HG03103 (cell line): ENCODE data around the gene GATAD2A.

Experiments
- ATAC-seq: cut with Tn5 transposase; IDR thresholded peaks from one replicate; pipeline ENCODE4 v1.9.1; 2021; ENCODE audit warnings: low read depth; ENCODE audit not compliant: unreplicated experiment

Gene GATAD2A

DNA sequence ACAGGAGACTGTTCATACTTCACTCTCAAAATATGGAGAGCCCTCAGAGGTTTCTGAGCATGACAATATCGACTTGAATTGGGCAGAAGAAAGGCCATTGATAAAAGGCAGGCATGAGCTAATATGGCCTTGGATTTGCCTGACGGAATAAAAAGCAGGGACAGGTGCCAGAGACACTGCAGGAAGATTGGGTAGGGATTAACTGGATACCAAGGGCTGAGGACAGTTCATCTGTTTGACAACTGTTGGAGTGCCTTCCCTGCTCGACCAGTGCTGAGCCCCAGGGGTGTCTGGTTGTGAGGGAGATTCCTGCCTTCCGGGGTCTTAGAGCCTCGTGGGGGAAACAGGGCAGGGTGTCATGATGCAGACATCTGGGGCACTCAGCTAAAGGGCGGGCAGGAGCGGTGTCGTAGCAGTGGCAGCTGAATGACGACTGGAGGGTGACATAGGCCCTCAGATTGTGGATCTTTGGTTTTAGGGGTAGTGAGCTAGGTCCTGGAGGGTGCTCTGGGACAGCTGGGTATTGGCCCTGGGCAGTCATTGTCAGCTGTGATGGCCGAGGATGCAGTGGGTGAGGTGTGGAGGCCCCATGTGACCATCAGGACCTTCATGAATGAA lies 12.3 kb downstream of the GATAD2A start:
- ATAC-seq = no peak

DNA sequence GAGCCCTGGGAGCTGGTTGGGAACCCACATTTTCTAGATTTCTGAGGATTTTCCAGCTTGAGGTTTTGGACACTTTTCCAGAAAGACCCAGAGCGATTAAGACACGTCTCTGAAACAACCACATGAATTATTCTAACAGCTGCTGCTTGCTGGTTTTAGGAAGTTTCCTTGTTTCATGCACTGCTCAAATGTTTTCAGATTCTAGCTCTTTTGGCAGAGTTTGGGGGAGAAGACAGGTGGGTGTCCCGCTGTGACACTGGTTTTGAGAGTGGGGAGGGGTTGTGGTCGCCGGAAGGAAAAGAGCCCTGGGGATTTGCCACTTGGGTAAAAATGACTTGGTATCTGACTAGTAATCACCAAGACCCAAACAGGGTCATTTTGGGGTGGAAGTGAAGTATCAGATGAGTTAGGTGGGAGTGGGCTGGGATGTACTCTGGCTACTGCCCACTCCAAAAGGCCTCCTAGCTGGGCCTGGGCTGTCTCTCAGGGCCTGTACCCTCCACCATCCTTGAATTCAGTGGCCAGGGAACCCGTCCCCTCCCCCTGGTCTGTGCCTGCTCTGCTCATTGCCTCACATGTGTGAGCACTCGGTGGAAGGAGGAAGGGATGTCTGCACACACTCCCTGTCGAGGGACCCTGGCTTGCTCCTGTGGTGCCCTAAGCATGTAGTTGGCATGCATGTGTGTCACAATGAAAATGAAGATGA lies 13.2 kb downstream of the GATAD2A start:
- ATAC-seq = no peak

DNA sequence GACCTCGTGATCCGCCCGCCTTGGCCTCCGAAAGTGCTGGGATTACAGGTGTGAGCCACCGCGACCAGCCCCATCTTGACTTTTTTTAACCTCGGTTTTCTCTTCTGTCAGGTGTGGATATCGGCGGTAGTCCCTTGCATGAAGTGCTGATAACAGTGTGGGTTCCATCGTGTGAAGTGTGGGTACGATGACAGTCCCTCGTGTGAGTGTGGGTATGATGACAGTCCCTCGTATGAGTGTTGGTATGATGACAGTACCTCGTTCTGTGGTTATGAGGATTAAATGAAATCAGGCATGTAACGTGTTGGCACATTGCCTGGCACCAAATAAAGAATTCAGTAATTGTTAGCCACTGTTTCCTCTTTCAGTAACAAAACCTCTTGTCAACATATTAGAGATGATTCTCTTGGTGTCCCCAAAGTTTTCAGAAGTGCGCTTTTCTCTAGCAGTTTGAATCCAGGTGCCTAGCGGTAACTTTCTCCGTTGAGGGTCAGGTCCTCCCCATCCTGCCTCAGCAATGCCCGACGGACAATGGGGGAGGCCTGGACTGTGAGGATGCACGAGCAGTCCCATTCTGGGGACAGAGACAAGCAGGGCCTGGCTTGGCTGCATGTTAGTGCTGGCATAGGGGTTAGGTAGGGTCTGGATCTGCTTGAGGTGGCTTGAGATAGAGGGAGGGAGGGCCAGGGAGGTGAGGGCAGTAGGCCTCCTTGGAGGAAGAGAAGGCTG lies 15.3 kb downstream of the GATAD2A start:
- ATAC-seq = no peak

DNA sequence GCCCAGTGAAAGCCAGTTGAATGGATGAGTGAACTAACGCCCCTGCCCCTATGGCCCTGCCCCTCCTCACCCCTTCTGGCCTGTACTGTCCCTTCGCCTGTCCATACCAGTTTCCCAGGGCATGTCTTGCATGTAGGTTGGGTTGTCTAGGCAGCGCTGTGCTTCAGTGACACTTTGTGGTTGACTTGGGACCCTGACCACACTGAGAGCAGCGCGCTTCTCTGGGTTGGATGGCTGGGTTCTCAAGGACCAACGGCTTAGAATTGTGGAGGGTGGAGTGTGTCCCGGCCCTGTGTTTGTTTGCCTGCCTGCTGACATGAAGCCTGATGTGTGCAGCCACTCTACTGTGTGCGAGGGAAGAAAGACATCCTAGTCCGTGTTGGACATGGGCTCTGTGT lies 15.8 kb downstream of the GATAD2A start:
- ATAC-seq = no peak

DNA sequence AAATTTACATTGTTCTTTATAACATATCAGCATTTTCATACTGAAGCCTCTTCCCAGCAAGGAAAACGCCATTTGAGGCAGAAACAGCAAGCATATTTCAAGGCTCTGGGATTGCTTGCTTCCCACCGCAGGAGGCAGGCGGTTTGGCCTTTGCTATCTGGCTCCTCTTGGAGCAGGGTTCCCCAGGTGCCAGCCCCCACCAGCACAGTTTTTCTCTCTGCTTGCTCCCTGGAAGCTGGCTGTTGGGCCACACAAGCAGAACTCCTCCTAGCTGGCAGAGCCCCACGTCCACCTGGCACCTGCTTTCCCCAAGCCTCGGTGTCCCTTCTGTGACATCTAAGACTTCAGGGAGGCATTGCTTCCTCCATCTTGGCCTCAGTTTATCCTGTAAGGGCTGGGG lies 16.7 kb downstream of the GATAD2A start:
- no peak for ATAC-seq

DNA sequence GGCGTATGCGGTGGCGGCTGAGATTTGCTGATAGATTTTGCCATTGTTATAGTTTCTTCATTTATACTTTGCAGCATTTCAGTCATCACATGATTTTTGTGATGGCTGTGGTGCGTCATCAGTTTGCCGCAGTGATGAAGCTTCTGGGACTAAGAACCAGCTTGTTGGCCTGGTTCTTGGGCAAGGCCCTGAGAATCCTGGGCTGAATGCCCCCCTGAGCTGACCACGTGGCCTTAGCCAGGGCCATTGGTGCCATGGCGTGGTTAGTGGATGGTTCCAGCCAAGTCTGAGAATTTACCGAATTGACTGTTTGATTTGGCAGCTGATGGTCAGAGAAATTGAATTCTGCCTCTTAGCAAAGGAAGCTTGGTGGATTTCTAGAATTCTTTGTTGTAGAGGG lies 17.8 kb downstream of the GATAD2A start:
- ATAC-seq = no peak

DNA sequence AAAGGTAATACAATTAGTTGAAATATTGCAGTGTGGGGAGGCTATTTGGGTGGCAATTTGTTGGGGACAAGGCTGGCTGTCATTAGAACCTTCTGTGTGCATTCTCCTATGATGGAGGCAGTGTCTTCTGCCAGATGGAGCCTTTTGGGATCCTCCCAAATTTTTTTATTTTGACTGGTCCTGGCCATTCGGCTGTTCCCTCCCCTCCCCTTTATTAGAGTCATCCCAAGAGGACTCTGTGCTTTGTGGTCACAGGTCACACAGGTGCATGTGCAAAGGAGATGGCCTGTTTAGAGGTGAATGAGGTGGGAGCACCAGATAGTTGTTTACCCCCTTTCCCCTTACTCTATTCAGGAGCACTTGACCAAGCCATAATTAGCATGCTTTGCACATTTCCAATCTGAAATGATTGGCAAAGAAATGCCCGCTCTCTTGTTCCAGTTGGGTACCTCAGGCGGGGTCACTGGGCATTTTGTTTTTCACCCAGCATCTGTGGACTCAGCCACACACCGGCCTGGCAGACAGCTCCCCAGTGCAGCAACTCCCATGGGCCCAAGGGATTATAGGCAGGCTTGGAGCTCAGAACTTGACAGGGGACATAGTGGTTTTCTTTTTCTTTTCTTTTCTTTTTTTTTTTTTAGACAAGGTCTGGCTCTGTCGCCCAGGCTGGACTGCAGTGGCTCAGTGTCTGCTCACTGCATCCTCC lies 19.8 kb downstream of the GATAD2A start:
- ATAC-seq = no peak

DNA sequence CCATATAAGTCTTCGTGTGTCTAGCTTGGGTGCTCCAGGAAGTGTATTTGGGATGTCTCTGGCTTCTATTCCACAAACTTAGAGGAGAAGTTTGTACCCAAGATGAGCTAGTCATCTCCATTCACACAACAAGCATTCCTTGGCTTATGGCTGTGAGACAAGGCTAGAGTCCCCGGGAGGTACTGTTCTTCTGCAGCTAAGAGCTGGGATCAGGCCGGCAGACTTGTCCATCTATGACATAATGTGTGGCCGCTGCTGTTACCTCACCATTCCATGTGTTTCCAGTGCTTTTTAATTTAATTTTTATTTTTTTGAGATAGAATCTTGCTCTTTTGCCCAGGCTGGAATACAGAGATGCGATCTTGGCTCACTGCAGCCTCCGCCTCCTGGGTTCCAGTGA lies 20.7 kb downstream of the GATAD2A start:
- ATAC-seq = no peak

DNA sequence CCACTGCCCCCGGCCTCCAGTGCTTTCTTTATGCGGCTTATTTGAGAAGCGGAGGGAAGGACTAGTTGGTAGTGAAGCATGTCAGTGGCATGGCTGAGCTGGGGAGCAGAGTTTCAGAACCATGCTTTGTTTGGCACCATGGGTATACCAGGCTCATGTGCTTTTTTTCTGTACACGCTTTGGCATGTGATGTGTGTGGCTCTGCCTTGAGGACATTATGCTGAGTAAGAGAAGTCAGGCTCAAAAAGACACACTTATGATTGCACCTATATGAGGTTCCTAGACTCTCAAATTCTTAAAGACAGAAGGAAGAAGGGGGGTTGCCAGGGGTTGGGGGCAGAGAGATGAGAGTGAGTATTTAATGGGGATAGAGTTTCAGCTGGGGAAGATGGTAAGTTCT lies 21.3 kb downstream of the GATAD2A start:
- no peak for ATAC-seq

DNA sequence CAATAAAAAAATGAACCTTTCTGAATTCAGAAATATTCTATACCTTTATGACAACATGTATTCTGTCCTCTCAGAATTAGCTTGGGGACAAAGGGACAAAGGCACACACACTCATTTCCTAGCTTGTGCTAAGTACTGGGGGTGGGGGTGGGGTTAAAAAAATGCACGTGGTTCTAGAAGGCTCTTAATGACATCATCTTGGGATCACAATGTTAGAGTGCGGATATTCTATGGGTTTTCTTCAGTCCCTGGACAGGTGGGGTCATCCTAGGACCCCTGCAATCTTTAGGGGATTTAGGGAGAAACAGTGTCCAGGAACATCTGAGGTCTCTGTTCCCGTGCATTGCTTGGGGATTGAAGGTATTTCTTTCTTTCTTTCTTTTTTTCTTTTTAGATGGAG lies 21.8 kb downstream of the GATAD2A start:
- ATAC-seq = no peak

DNA sequence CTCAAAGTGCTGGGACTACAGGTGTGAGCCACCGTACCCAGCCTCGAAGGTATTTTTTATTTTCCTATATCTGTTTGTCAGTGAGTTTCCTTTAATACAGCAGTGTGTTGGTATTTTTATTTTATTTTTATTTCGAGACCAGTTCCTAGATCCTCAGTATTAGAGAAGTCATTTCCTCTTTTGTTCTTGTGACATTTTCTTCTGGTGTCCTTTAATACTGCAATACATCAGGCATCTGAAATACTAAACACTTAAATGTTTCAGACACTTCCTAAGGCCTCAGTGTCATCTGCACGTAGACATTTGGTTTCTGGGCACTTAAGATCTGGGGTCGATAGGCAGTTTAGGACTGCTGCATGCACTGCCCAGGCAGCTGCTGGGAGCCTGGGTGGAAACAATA lies 22.5 kb downstream of the GATAD2A start:
- ATAC-seq = no peak

DNA sequence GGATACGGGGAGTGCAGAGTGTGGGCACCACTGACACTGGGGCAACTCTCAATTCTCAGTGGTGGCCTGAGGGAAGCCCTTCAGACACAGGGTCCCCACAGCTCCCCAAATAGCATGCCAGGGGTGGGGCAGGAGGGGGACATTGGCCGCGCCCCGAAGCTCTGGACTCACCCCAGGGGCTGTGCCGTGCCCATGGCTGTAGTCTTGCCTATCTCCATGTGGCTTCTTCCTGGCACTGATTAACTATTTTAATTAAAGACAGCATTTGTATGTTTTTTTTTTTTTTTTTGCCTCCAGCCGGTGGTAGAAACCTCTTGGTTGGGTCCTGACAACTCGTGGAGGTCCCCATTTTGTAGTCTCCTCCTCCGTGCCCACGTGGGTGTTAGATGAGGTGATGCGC lies 23.3 kb downstream of the GATAD2A start:
- no peak for ATAC-seq

DNA sequence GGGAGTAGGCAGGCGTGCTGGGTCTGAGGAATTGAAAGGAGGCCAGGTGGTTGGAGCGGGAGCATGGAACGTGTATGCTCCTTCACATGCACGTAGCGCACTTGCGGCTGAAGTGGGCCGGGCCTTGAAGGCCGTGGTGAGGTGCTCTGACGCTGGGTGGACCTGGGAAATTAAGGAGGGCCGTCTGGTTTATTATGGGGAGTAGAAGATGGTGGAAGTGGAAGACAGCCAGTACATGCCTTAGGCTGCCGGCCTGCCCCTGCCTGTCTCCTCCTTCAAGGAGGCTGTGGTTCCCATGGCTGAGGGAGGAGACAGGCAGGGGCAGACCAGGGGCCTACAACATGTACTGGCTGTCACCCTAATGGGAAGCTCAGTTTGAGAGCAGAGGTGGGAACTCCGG lies 23.9 kb downstream of the GATAD2A start:
- no peak for ATAC-seq

DNA sequence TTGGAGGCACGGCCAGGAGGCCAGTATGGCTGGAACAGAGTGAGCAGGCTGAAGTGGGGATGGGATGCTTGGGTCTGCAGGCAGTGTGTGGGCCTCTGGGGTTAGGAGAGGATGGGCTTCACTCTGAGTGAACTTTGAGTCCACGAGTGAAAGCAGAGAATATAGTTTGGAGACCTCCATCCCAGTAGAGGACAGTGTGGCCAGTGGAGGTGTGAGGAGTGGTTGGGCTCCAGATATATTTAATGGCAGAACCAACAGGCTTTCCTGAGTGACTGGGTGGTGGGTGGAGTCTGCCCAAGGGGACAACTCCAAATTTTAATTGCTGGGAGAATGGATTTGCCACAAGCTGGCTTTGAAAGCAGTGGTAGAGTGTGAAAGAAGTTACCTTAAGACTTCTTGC lies 27.3 kb downstream of the GATAD2A start:
- no peak for ATAC-seq

DNA sequence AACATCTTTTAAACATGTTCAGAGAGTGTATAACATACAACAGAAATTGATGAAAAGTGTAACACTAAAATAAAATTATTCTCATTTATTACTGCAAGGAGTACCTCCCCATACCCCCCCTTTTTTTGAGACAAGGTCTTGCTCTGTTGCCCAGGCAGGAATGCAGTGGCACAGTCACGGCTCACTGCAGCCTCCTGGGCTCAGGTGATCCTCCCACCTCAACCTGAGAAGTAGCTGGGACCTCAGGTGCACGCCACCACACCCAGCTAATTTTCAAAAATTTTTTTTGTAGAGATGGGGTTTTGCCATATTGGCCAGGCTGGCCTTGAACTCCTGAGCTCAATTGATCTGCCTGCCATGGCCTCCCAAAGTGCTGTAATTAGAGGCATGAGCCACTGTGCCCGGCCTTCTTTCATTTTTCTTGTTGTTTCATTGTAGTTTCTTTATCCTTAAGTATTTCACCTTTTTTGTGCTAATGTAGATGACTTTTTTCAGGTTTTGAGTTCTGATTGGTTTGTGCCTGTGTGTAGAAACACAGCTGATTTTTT lies 28.3 kb downstream of the GATAD2A start:
- no peak for ATAC-seq

DNA sequence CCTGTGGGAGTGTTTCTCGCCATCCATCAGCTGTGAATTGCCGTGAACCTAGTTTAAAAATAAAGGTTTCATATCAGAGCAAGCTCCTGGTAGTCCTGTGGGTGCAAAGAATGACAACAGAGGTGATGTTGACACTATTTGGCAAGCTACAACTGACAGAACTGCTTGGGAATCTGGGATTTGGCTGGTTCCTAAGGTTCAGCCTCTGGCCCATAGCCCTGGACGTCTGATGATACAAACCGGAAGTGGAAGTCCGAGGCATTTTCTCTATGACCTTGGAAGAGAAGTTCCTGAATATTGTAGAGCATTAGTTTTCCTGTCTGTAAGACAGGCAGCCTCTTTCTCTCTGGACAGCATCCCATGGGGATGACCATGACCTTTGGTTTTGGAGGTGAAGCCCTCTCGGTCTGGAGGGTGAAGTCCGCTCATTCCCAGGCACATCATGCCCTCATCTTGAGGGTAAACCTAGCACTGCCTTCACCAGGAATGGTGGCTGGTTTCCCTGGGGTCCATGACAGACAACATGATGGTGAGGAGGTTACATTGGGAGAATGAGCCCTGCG lies 29.1 kb downstream of the GATAD2A start:
- no peak for ATAC-seq

DNA sequence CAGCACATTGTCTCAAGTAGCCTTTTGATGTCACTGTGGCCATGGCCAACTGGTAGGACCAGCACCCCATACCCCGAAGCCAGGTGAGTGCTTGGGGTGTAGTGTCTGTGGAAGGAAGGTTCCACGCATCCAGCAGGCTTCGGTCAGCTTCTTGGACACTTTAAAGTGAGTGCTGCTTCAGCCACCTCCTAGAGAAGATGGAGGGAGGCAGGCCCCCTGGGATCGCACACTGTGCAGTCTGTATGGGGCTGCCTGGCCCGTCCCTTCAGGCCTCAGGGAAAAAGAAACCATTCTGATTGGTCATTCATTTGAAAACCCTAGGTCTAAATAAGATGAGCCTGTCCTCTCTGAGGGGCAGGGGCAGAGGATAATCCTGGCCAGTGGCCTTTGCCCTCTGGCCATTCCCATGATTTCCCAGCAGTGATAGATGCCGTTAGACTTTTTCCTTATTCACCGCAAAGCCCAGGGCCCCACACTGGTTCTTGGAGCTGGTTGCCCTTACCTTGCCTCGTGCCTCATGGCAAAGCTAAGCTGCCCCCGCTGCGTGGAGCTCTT lies 30.7 kb downstream of the GATAD2A start:
- ATAC-seq = no peak

DNA sequence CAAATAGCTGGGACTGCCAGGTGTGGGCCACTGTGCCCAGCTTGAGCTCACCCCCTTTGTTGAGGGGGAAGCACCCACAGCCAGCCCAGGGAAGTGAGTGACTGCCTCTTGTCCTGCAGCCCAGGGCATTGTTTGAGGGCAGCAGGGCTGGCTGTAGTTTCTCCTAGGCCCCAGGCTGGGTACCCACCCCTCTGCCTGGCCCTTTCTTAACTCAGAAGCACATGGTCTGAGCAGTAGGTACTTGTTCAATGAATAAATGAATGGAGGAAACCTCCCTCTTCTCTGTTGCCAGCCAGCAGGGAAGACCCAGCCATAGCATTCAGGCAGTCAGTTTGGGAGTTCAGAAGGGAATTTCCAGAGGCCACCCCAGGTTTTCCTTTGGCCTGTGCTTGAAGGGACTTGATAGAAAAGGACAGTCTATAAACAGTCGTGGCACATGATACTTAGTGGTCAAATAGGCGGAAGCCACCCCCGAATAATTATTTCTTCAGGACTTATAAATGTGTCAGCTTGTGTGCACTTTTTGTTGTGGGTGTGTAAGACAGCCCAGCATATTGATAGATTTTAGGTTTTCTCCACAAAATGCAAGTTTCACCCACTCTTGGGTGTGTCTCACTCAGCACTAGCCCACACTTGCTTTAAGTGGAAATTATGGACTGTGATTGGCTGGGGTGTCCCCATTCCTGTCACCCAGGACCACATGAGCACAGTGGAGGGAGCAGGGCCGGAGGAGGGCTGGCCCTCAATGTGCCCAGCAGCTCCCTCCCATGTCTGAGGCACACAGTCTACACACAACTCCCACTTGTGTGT lies 33.1 kb downstream of the GATAD2A start:
- ATAC-seq = no peak

DNA sequence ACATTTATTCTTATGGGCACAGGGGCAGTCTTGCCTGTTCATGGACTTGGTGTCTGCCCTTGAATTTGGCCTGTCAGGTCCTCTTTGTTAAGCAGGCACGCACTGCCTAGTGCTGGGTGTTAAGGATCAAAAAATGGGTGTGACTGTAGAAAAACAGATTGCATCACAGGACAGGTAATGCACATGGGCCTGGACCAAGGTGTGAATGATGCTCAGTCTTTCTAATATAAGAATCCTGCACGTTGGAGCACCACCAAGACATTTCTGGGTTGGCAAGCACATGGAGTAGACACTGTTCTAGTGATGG lies 33.7 kb downstream of the GATAD2A start:
- ATAC-seq = no peak

DNA sequence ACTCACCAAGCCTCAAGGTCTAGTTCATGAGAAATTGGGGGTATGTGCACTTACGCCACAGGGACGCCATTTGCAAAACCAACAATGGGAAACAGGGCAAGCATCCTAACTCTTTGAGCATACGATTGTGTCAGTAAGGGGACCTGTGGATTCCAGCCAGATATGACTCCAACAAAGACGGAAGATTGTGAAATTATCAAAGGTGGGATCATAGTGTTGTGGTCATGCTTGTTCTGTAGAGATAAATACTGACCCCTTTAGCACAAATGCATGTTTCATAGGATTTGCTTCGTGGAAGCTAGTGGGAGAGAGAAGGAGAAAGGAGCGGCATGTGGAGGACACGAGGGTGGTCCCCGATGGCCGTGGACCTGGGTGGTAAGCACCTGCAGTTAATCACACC lies 37.8 kb downstream of the GATAD2A start:
- ATAC-seq = no peak
